Cardiac muscle cell (in vitro differentiated cells and primary cell): ENCODE measurements around the gene PRX. TPM values are rescaled to one million over a fixed set of nuclear protein-coding genes. Genes with fewer than 3 reads are reported as not detected.
A peak's percentile ranks its signal among the peaks of the same experiment; 100 is the strongest.

Experiments
- DNase-seq, 2 donors: peaks; one replicate each; pipeline versions ENCODE4 v3.0.0 to v3.0.0-alpha.2; 2010 to 2017; ENCODE audit warnings: low read depth in 1 of 2, low spot score in 1 of 2
- H3K27ac ChIP-seq: fragments of 200-600 bp; sonication (generic); 2 replicates; pipeline ENCODE4 v1.5.1; 2016
- H3K27me3 ChIP-seq: fragments of 200-600 bp; sonication (generic); 2 replicates; pipeline ENCODE4 v1.6.0; 2016; ENCODE audit warnings: control low read depth
- H3K36me3 ChIP-seq: fragments of 200-600 bp; sonication (generic); 2 replicates; pipeline ENCODE4 v1.5.1; 2016; ENCODE audit warnings: control low read depth
- H3K4me1 ChIP-seq: fragments of 200-600 bp; sonication (generic); 2 replicates; pipeline ENCODE4 v1.8.1; 2017; ENCODE audit warnings: low read depth, mild to moderate bottlenecking, mixed run types
- H3K4me3 ChIP-seq: fragments of 200-600 bp; sonication (generic); 2 replicates; pipeline ENCODE4 v1.5.1; 2016; ENCODE audit warnings: mild to moderate bottlenecking
- H3K9me3 ChIP-seq: fragments of 200-600 bp; sonication (generic); 2 replicates; pipeline ENCODE4 v1.5.1; 2017; ENCODE audit warnings: low read depth, mild to moderate bottlenecking, control low read depth
- CTCF ChIP-seq: IDR thresholded peaks from 2 replicates; pipeline ENCODE4 v1.5.1; 2012; ENCODE audit warnings: low read depth, mild to moderate bottlenecking, low read length
- polyA plus RNA-seq: library from polyadenylated mRNA; unstranded; fragments of >200 nt; fragmentation: Nextera tagmentation; extraction: Ambion mirVana; gene quantifications from 2 replicates; pipeline ENCODE4 v1.2.1, GENCODE V29; 2016
- total RNA-seq: library from RNA; depleted of rRNA; stranded (reverse); fragments of >200 nt; gene quantifications from 2 replicates; pipeline ENCODE4 v1.2.3, GENCODE V29; 2016

The PRX gene
- total and polyA plus RNA-seq, 2 experiments from 2014 or later, result 2.3 to 9.1 TPM

DNA sequence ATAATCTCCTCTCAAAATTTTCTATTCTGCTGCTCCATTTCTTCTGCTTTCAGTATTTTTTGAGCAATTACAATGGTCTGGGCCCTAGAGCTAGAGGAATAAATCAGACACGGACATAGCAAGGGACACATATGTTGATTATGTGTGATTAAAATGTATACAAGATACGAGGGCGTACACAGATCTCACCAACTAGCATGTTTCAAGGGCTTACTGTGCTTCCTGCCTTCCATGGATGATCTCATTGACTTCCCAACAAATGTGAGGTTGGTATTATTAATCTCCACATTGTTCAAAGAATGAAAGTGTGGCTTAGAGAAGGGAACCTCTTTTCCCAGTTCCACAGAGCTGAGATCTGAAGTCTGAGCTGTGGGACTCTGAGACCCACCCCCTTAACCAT, 55.5 kb downstream of the PRX start:
- H3K9me3 ChIP-seq, result no peaks in the 10 kb centered on the region
- no peak for DNase-seq

DNA sequence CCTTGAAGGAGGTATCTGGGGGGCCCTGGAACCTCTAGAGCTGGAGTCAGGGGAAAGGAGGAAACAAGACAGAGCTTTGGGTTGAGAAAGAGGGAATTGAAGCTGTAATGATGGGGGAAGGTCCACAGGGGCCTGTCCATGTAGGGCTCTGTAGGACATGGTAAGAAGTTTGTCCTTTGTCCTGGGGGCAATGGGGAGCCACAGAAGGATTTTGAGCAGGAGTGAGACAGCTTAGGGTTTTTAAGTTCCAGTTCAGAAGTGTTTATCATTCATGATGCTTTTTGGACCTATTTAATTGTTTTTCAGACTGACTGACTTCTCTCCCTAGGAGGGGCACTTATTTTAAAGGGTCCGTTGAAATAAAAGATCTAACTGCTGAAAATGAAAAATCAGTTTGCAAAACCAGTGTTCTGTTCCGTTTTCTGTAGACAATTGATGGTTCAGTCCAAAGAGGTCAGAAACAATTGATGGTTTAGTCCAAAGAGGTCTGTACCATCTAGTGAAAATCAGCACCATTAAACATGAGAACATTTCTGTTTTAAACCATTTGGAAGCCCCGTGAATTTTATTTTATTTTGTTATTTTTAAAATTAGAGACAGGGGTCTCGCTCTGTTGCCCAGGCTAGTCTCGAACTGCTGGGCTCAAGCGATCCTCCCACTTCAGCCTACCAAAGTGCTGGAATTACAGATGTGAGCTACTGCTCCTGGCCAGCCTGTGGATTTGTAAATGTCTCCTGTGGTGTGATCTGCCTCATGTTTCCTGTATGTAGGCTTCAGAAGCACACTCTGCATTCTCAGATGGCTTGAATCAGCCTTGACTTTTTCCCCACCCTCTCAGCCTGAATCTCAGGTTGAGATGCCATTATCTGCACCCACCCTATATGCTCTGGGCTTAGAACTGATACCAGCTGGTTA, 56.2 kb downstream of the PRX start:
- no peak for DNase-seq
- H3K27me3 ChIP-seq, result no peaks in the 10 kb centered on the region
- TF ChIP-seq CTCF, result no peak
- H3K9me3 ChIP-seq, result no peaks in the 10 kb centered on the region
- no peaks in the 10 kb centered on the region for H3K36me3 ChIP-seq
- H3K4me3 ChIP-seq, result no peak overlapping the region
- no peak overlapping the region for H3K27ac ChIP-seq
- no peaks in the 10 kb centered on the region for H3K4me1 ChIP-seq

More for the DNA sequence above, 55.5 kb downstream of the PRX start:
- TF ChIP-seq CTCF, result no peak
- no peaks in the 10 kb centered on the region for H3K4me1 ChIP-seq
- no peak overlapping the region for H3K4me3 ChIP-seq
- no peaks in the 10 kb centered on the region for H3K27me3 ChIP-seq
- H3K27ac ChIP-seq, result no peak overlapping the region
- no peaks in the 10 kb centered on the region for H3K36me3 ChIP-seq

DNA sequence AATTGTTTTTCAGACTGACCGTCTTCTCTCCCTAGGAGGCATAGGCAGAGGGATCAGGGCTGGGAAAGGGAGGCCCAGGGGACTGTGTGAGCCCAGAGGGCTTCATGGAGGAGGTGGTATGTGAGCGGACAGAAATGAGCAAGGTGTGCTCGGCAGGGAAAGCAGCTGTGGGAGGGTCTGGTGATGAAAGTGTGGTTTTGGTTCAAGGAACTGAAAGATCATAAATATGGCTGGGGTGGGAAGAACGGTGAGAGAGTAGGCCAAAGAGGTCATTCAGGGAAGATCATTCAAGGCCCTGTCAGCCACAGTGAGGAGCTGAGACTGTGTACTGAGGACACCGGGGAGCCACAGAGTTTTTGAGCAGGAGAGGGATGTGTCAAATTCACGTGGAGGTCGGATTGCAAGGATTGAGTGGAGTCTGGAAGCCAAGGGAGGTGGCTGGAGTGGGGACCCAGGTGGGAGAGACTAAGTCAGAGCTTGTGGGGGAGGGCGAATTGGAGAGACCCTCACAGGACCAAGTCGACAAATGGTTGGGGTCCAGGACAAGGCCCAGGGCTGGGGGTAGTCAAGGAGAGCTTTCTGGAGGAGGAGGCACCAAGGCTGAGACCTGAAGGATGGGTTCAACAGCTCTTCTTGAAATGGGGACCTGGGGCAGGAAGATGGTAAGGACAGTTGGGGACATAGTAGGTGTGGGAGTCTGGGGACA, 57.0 kb downstream of the PRX start:
- H3K4me1 ChIP-seq, result no peaks in the 10 kb centered on the region
- no peak for TF ChIP-seq CTCF
- no peaks in the 10 kb centered on the region for H3K9me3 ChIP-seq
- no peak for DNase-seq
- no peak overlapping the region for H3K4me3 ChIP-seq
- H3K27ac ChIP-seq, result no peak overlapping the region
- H3K36me3 ChIP-seq, result no peaks in the 10 kb centered on the region
- H3K27me3 ChIP-seq, result no peaks in the 10 kb centered on the region

DNA sequence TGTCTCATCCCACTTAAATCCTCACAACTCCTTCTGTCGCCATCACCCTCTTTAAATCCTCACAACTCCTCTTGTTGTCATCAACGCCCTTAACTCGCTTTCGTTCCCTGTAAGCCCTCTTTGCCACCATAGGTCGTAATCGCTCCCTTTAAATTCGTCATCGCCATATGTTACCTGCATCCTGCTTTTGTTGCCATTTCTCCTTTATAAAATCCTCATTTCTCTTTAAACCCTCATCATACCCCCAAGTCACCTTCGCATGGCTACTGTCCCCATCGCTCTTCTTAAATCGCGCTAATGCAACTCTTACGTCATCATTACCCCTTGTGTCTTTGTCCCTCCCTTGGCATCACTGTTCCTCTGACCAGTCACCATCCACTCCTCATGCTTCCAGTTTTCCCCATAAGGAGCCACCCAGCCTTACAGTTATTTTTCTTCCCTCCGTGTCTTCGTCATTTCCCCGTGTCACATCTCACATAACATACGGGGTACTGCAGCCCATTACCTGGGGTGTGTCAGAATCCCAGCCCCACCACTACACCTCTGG, 64.1 kb downstream of the PRX start:
- no peaks in the 10 kb centered on the region for H3K27me3 ChIP-seq
- H3K36me3 ChIP-seq, result no peaks in the 10 kb centered on the region
- no peak overlapping the region for H3K27ac ChIP-seq
- no peaks in the 10 kb centered on the region for H3K4me1 ChIP-seq
- DNase-seq, result peak in 1 of 2 donors; percentile 48
- no peaks in the 10 kb centered on the region for H3K9me3 ChIP-seq
- peak overlapping the region; percentile 79 for H3K4me3 ChIP-seq
- no peak for TF ChIP-seq CTCF

DNA sequence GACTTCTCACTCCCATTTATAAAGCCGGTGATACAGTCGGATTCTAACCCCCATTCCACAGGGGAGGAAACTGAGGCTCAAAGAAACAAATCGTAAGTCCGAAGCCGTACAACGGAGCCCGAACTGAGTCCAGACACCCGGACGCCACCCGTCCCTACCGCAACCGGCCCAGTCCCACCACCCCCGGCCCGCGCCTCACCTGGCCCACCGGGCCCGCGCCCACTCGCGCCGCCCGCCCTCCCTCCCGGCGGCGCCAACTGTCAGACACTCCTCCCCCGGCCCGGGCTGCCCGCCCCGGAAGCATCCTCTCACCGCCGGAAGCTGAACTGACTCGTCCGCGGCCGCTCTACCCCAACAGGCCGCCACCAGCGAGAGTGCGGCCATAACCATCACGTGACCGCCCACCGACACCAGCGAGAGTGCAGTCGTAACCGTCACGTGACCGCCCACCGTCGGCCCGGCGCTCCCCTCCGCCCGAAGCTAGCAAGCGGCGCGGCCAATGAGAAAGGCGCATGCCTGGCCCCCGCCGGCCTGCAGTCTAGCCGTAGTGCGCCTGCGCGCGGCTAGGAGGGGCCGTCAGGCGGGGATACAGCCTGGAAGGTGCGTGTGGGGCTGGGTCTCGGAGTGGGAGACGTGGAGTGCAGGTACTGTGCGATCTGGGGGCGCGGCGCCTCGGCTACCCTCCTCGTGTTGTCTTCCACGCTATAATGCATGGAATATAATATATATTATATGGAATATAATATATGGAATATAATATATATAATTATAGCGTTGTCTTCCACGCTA, 64.9 kb downstream of the PRX start, which contains the start of the genes C19orf47 and PLD3:
TSS of gene C19orf47 (minus strand) at position 273 of the 789 bp plus-strand sequence. CDS start 6,540 bp downstream, outside the sequence.
TSS of gene PLD3 (plus strand) at position 571 of the 789 bp plus-strand sequence. CDS start 17,789 bp downstream, outside the sequence.
- peak within 1 kb of the TSS; percentile 79 for H3K4me3 ChIP-seq
- TF ChIP-seq CTCF, result no peak
- no peaks in the 10 kb centered on the region for H3K36me3 ChIP-seq
- no peak within 1 kb of the TSS for H3K27ac ChIP-seq
- H3K9me3 ChIP-seq, result no peaks in the 10 kb centered on the region
- H3K4me1 ChIP-seq, result no peaks in the 10 kb centered on the region
- DNase-seq, result peak; percentile 100
- H3K27me3 ChIP-seq, result no peaks in the 10 kb centered on the region
